Panc1 (cell line): Measurements from ENCODE around the gene SPTY2D1.

Experiments used
- CTCF ChIP-seq: fragments of 450-650 bp; IDR thresholded peaks from 2 replicates; pipeline ENCODE4 v1.5.1; 2017; ENCODE audit warnings: mild to moderate bottlenecking
- POLR2AphosphoS5 ChIP-seq: IDR thresholded peaks from 2 replicates; pipeline ENCODE4 v1.6.1; 2012; ENCODE audit warnings: mild to moderate bottlenecking, low read depth, low read length, moderate library complexity
- SIN3A ChIP-seq: IDR thresholded peaks from 2 replicates; pipeline ENCODE4 v1.6.1; 2012; ENCODE audit warnings: low read depth, mild to moderate bottlenecking, low read length, moderate library complexity, borderline replicate concordance; ENCODE audit not compliant: insufficient read depth
- TCF7L2 ChIP-seq: IDR thresholded peaks from 2 replicates; pipeline ENCODE4 v1.6.1; 2011; ENCODE audit warnings: mild to moderate bottlenecking, low read depth, low read length, inconsistent platforms
- TF ChIP-seq, protein P1 (sequence below), 2 experiments: IDR thresholded peaks; 2 replicates each; pipeline ENCODE4 v1.6.1; 2011 to 2012; ENCODE audit warnings: low read depth in 2 of 2, control low read depth in 1 of 2, low read length in 1 of 2, mild to moderate bottlenecking in 1 of 2, moderate library complexity in 1 of 2; ENCODE audit not compliant: insufficient read depth in 1 of 2

DNA sequence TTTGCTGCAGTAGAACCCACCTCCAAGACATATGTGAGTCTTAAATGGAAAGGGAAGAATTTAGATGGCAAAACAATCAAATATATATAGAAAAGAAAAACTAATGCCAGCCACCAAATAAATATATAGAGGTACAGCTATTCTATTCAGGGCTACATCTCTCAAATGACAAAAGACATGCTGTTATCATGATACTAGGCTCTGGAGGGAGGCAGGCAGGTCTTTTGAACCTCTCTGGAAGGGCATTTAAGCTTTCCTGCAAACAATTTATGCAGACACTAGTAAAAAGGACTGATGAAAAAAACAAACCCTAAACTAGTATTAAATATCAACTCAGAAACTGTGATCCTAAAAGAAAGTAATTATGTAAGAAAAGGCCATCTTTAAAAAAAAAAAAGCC, 70.0 kb downstream of the SPTY2D1 start:
- no peak for TF ChIP-seq CTCF
- no peak for TF ChIP-seq TCF7L2
- no peak for TF ChIP-seq POLR2AphosphoS5
- TF ChIP-seq SIN3A = no peak
- TF ChIP-seq, protein P1, sequence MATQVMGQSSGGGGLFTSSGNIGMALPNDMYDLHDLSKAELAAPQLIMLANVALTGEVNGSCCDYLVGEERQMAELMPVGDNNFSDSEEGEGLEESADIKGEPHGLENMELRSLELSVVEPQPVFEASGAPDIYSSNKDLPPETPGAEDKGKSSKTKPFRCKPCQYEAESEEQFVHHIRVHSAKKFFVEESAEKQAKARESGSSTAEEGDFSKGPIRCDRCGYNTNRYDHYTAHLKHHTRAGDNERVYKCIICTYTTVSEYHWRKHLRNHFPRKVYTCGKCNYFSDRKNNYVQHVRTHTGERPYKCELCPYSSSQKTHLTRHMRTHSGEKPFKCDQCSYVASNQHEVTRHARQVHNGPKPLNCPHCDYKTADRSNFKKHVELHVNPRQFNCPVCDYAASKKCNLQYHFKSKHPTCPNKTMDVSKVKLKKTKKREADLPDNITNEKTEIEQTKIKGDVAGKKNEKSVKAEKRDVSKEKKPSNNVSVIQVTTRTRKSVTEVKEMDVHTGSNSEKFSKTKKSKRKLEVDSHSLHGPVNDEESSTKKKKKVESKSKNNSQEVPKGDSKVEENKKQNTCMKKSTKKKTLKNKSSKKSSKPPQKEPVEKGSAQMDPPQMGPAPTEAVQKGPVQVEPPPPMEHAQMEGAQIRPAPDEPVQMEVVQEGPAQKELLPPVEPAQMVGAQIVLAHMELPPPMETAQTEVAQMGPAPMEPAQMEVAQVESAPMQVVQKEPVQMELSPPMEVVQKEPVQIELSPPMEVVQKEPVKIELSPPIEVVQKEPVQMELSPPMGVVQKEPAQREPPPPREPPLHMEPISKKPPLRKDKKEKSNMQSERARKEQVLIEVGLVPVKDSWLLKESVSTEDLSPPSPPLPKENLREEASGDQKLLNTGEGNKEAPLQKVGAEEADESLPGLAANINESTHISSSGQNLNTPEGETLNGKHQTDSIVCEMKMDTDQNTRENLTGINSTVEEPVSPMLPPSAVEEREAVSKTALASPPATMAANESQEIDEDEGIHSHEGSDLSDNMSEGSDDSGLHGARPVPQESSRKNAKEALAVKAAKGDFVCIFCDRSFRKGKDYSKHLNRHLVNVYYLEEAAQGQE (IDR thresholded peaks at IDR 0.05; ENCODE audit: insufficient read depth in 1 of 2, low read depth in 2 of 2, low read length in 1 of 2) = no peak
